ENCODE results near the gene PABPN1L.

Gene PABPN1L

GRCh38 chr16:88874938-88875599 is 8.6 kb upstream of the PABPN1L start:
- TF ChIP-seq CTCF (IDR thresholded peaks at IDR 0.05; ENCODE audit: borderline replicate concordance, control extremely low read depth, extremely low read depth, insufficient read depth, missing control alignments), result no peak
- no peak for DNase-seq (ENCODE audit: low spot score)
- in situ Hi-C loops (cut with MboI; ENCODE audit: low sequenced_read_pairs, unreplicated experiment), result no loop called here

GRCh38 chr16:88872650-88873331 is 6.3 kb upstream of the PABPN1L start:
- TF ChIP-seq CTCF (IDR thresholded peaks at IDR 0.05; ENCODE audit: borderline replicate concordance, control extremely low read depth, extremely low read depth, insufficient read depth, missing control alignments), result no peak
- DNase-seq (ENCODE audit: low spot score), result no peak
- in situ Hi-C loops (cut with MboI; ENCODE audit: low sequenced_read_pairs, unreplicated experiment), result no loop called here

- in situ Hi-C loops (cut with MboI; ENCODE audit: low sequenced_read_pairs, unreplicated experiment), result no loop called here
- TF ChIP-seq CTCF (IDR thresholded peaks at IDR 0.05; ENCODE audit: borderline replicate concordance, control extremely low read depth, extremely low read depth, insufficient read depth, missing control alignments), result no peak
- no peak for DNase-seq (ENCODE audit: low spot score)
Measured at GRCh38 chr16:88871730-88872416, 5.4 kb upstream of the PABPN1L start.

GRCh38 chr16:88871349-88871702 is 4.9 kb upstream of the PABPN1L start:
- in situ Hi-C loops (cut with MboI; ENCODE audit: low sequenced_read_pairs, unreplicated experiment), result no loop called here
- DNase-seq (ENCODE audit: low spot score), result no peak
- no peak for TF ChIP-seq CTCF (IDR thresholded peaks at IDR 0.05; ENCODE audit: borderline replicate concordance, control extremely low read depth, extremely low read depth, insufficient read depth, missing control alignments)

GRCh38 chr16:88870608-88871348 is 4.3 kb upstream of the PABPN1L start:
- DNase-seq (ENCODE audit: low spot score), result peak; percentile 77
- TF ChIP-seq CTCF (IDR thresholded peaks at IDR 0.05; ENCODE audit: borderline replicate concordance, control extremely low read depth, extremely low read depth, insufficient read depth, missing control alignments), result no peak
- in situ Hi-C loops (cut with MboI; ENCODE audit: low sequenced_read_pairs, unreplicated experiment), result no loop called here

GRCh38 chr16:88869673-88869980 is 3.2 kb upstream of the PABPN1L start:
- in situ Hi-C loops (cut with MboI; ENCODE audit: low sequenced_read_pairs, unreplicated experiment), result no loop called here

More at GRCh38 chr16:88869673-88869980, 3.2 kb upstream of the PABPN1L start:
- no peak for TF ChIP-seq CTCF (IDR thresholded peaks at IDR 0.05; ENCODE audit: borderline replicate concordance, control extremely low read depth, extremely low read depth, insufficient read depth, missing control alignments)
- DNase-seq (ENCODE audit: low spot score), result no peak
